ENCODE measurements around the gene HELT. TPM values are rescaled to one million over a fixed set of nuclear protein-coding genes. Genes with fewer than 3 reads are reported as not detected.

The HELT gene
- total RNA-seq, 1 donor from 2014 or later = not detected

- H3K27me3 Mint-ChIP-seq (ENCODE audit: insufficient read depth, low read depth) = peaks cover 88% of the 10 kb centered on the region
- H3K9me3 Mint-ChIP-seq = no peaks in the 10 kb centered on the region
- DNase-seq (ENCODE audit: low spot score) = peak; percentile 65
- H3K36me3 Mint-ChIP-seq = no peaks in the 10 kb centered on the region
- no peak overlapping the region for H3K27ac Mint-ChIP-seq
- TF ChIP-seq EZH2 (IDR thresholded peaks at IDR 0.05) (peak; percentile 93), EZH2phosphoT487 (IDR thresholded peaks at IDR 0.05) (peak; percentile 91)
- TF ChIP-seq, protein P1, sequence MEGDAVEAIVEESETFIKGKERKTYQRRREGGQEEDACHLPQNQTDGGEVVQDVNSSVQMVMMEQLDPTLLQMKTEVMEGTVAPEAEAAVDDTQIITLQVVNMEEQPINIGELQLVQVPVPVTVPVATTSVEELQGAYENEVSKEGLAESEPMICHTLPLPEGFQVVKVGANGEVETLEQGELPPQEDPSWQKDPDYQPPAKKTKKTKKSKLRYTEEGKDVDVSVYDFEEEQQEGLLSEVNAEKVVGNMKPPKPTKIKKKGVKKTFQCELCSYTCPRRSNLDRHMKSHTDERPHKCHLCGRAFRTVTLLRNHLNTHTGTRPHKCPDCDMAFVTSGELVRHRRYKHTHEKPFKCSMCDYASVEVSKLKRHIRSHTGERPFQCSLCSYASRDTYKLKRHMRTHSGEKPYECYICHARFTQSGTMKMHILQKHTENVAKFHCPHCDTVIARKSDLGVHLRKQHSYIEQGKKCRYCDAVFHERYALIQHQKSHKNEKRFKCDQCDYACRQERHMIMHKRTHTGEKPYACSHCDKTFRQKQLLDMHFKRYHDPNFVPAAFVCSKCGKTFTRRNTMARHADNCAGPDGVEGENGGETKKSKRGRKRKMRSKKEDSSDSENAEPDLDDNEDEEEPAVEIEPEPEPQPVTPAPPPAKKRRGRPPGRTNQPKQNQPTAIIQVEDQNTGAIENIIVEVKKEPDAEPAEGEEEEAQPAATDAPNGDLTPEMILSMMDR (IDR thresholded peaks at IDR 0.05) = no peak
- peaks cover 73% of the 10 kb centered on the region for H4K20me1 ChIP-seq (ENCODE audit: low read depth)
- peak overlapping the region; percentile 36 for H3K4me3 ChIP-seq
- no peak overlapping the region for H2AFZ ChIP-seq (replicated peaks)
- no peaks in the 10 kb centered on the region for H3K36me3 ChIP-seq
- no peaks in the 10 kb centered on the region for H3K9me3 ChIP-seq (ENCODE audit: low read depth)
- H3K4me2 ChIP-seq = peak overlapping the region; percentile 82
- no peak overlapping the region for H3K27ac ChIP-seq
- peak overlapping the region; percentile 62 for H3K4me3 Mint-ChIP-seq
- H3K9ac ChIP-seq = no peak overlapping the region
- H3K4me1 ChIP-seq = peaks cover 62% of the 10 kb centered on the region
- H3K79me2 ChIP-seq (ENCODE audit: low read depth) = no peaks in the 10 kb centered on the region
- H3K4me1 Mint-ChIP-seq = peaks cover 39% of the 10 kb centered on the region
- H3K27me3 ChIP-seq = peaks cover 100% of the 10 kb centered on the region
- H3F3A ChIP-seq (ENCODE audit: low read depth) = peaks cover 39% of the 10 kb centered on the region
Observed at GRCh38 chr4:185016101-185016940, 2.0 kb upstream of the HELT start.

GRCh38 chr4:185016946-185017758 is 1.1 kb upstream of the HELT start:
- no peaks in the 10 kb centered on the region for H3K79me2 ChIP-seq (ENCODE audit: low read depth)
- no peaks in the 10 kb centered on the region for H3K9me3 Mint-ChIP-seq
- no peaks in the 10 kb centered on the region for H3K36me3 Mint-ChIP-seq
- TF ChIP-seq EZH2 (IDR thresholded peaks at IDR 0.05) (peak; percentile 18), EZH2phosphoT487 (IDR thresholded peaks at IDR 0.05) (peak; percentile 14)
- TF ChIP-seq, protein P1 (IDR thresholded peaks at IDR 0.05) = no peak
- H3K36me3 ChIP-seq = no peaks in the 10 kb centered on the region
- no peak overlapping the region for H2AFZ ChIP-seq (replicated peaks)
- no peak overlapping the region for H3K9ac ChIP-seq
- peak overlapping the region; percentile 17 for H3K4me3 Mint-ChIP-seq
- no peak overlapping the region for H3K27ac ChIP-seq
- H3K27me3 Mint-ChIP-seq (ENCODE audit: insufficient read depth, low read depth) = peaks cover 87% of the 10 kb centered on the region
- H3F3A ChIP-seq (ENCODE audit: low read depth) = peaks cover 48% of the 10 kb centered on the region
- peaks cover 100% of the 10 kb centered on the region for H3K27me3 ChIP-seq
- H3K4me1 Mint-ChIP-seq = peaks cover 43% of the 10 kb centered on the region
- peak; percentile 77 for DNase-seq (ENCODE audit: low spot score)
- H3K4me3 ChIP-seq = peak overlapping the region; percentile 36
- H3K4me2 ChIP-seq = peak overlapping the region; percentile 82
- peaks cover 81% of the 10 kb centered on the region for H4K20me1 ChIP-seq (ENCODE audit: low read depth)
- no peak overlapping the region for H3K27ac Mint-ChIP-seq
- H3K9me3 ChIP-seq (ENCODE audit: low read depth) = no peaks in the 10 kb centered on the region
- H3K4me1 ChIP-seq = peaks cover 71% of the 10 kb centered on the region

- Histone ChIP-seq H3F3A (ENCODE audit: low read depth) (peaks cover 66% of the 10 kb centered on the region), H4K20me1 (ENCODE audit: low read depth) (peaks cover 97% of the 10 kb centered on the region), H3K27ac (no peak overlapping the region), H3K36me3 (no peaks in the 10 kb centered on the region), H3K4me3 (peak overlapping the region; percentile 38), H3K4me2 (peak overlapping the region; percentile 82), H3K27me3 (peaks cover 100% of the 10 kb centered on the region), H3K79me2 (ENCODE audit: low read depth) (no peaks in the 10 kb centered on the region), H2AFZ (replicated peaks) (no peak overlapping the region), H3K9ac (no peak overlapping the region), H3K4me1 (peaks cover 82% of the 10 kb centered on the region), H3K9me3 (ENCODE audit: low read depth) (no peaks in the 10 kb centered on the region)
- Mint-ChIP-seq H3K4me1 (peaks cover 51% of the 10 kb centered on the region), H3K9me3 (no peaks in the 10 kb centered on the region), H3K27me3 (ENCODE audit: insufficient read depth, low read depth) (peaks cover 87% of the 10 kb centered on the region), H3K36me3 (no peaks in the 10 kb centered on the region), H3K4me3 (peak overlapping the region; percentile 74), H3K27ac (no peak overlapping the region)
- peak; percentile 42 for DNase-seq (ENCODE audit: low spot score)
- TF ChIP-seq EZH2phosphoT487 (IDR thresholded peaks at IDR 0.05) (peak; percentile 97), EZH2 (IDR thresholded peaks at IDR 0.05) (peak; percentile 99)
- TF ChIP-seq, protein P1 (IDR thresholded peaks at IDR 0.05) = no peak
Observed at GRCh38 chr4:185018834-185019455, 655 bp downstream of the HELT start.

Measured in neural progenitor cell (in vitro differentiated cells).